ENCODE measurements around the gene PNMA8A.

PNMA8A gene

GRCh38 chr19:46481223-46481848, 10.0 kb upstream of the PNMA8A start:
- H3K4me3 ChIP-seq (replicated peaks; ENCODE audit: low read depth, low read length), result no peak overlapping the region
- DNase-seq (ENCODE audit: extremely low read depth, low read depth), result no peak
- TF ChIP-seq CTCF (IDR thresholded peaks at IDR 0.05; ENCODE audit: low read depth, low read length, missing control alignments), result no peak

GRCh38 chr19:46480415-46480814, 9.1 kb upstream of the PNMA8A start:
- DNase-seq (ENCODE audit: extremely low read depth, low read depth), result no peak
- H3K4me3 ChIP-seq (replicated peaks; ENCODE audit: low read depth, low read length), result no peak overlapping the region
- TF ChIP-seq CTCF (IDR thresholded peaks at IDR 0.05; ENCODE audit: low read depth, low read length, missing control alignments), result no peak

GRCh38 chr19:46478356-46478986, 7.1 kb upstream of the PNMA8A start:
- H3K4me3 ChIP-seq (replicated peaks; ENCODE audit: low read depth, low read length), result no peak overlapping the region
- no peak for TF ChIP-seq CTCF (IDR thresholded peaks at IDR 0.05; ENCODE audit: low read depth, low read length, missing control alignments)
- no peak for DNase-seq (ENCODE audit: extremely low read depth, low read depth)

GRCh38 chr19:46475986-46476385, 4.6 kb upstream of the PNMA8A start:
- no peak for TF ChIP-seq CTCF (IDR thresholded peaks at IDR 0.05; ENCODE audit: low read depth, low read length, missing control alignments)
- DNase-seq (ENCODE audit: extremely low read depth, low read depth), result no peak
- no peak overlapping the region for H3K4me3 ChIP-seq (replicated peaks; ENCODE audit: low read depth, low read length)

- H3K4me3 ChIP-seq (replicated peaks; ENCODE audit: low read depth, low read length), result no peak overlapping the region
- DNase-seq (ENCODE audit: extremely low read depth, low read depth), result no peak
- TF ChIP-seq CTCF (IDR thresholded peaks at IDR 0.05; ENCODE audit: low read depth, low read length, missing control alignments), result no peak
Measured at GRCh38 chr19:46474211-46474610, 2.8 kb upstream of the PNMA8A start.

- no peak for TF ChIP-seq CTCF (IDR thresholded peaks at IDR 0.05; ENCODE audit: low read depth, low read length, missing control alignments)
- DNase-seq (ENCODE audit: extremely low read depth, low read depth), result no peak
- H3K4me3 ChIP-seq (replicated peaks; ENCODE audit: low read depth, low read length), result no peak overlapping the region
Measured at GRCh38 chr19:46472592-46472991, 1.2 kb upstream of the PNMA8A start.

Measured in HFF-Myc (cell line).